Heart left ventricle (tissue), 16 donors: ENCODE measurements around the gene PNLIPRP2. TPM values are rescaled to one million over a fixed set of nuclear protein-coding genes. Genes with fewer than 3 reads are reported as not detected.

Source experiments
- ATAC-seq, 4 donors: fragments of 200-7000 bp; cut with Tn5 transposase; one replicate each; pipeline ENCODE4 v1.9.1; 2020 to 2022; ENCODE audit warnings: moderate library complexity in 4 of 4, mild to moderate bottlenecking in 3 of 4, moderate number of reproducible peaks in 1 of 4
- DNase-seq, 5 donors: peaks; one replicate each; pipeline ENCODE4 v3.0.0-alpha.2; 2020
- H3K27ac ChIP-seq, 12 donors: fragments of 200-600 bp; sonication (generic) in 4 of 12; one replicate each; pipeline versions ENCODE4 v1.5.0 to v1.8.0; 2016 to 2022; ENCODE audit warnings: mild to moderate bottlenecking in 2 of 12
- H3K27me3 ChIP-seq, 9 donors: fragments of 200-600 bp; sonication (generic) in 2 of 9; one replicate each; pipeline versions ENCODE4 v1.5.1 to v1.8.0; 2016 to 2022; ENCODE audit warnings: mild to moderate bottlenecking in 3 of 9
- H3K36me3 ChIP-seq, 9 donors: fragments of 200-600 bp; sonication (generic) in 2 of 9; one replicate each; pipeline versions ENCODE4 v1.5.0 to v1.8.0; 2018 to 2022; ENCODE audit warnings: mild to moderate bottlenecking in 2 of 9
- H3K4me1 ChIP-seq, 12 donors: fragments of 200-600 bp; sonication (generic) in 4 of 12; one replicate each; pipeline versions ENCODE4 v1.5.0 to v1.8.0; 2016 to 2022; ENCODE audit warnings: mild to moderate bottlenecking in 3 of 12
- H3K4me3 ChIP-seq, 12 donors: fragments of 200-600 bp; sonication (generic) in 4 of 12; one replicate each; pipeline versions ENCODE4 v1.5.0 to v1.8.0; 2017 to 2022; ENCODE audit warnings: mild to moderate bottlenecking in 9 of 12, moderate library complexity in 4 of 12
- H3K9me3 ChIP-seq, 12 donors: fragments of 200-600 bp; sonication (generic) in 4 of 12; one replicate each; pipeline versions ENCODE4 v1.5.0 to v1.8.0; 2016 to 2022; ENCODE audit warnings: mild to moderate bottlenecking in 1 of 12
- CTCF ChIP-seq, 12 donors: fragments of 200-600 bp; sonication (generic) in 4 of 12; IDR thresholded peaks; one replicate each; pipeline versions ENCODE4 v1.5.0 to v1.8.0; 2018 to 2022; ENCODE audit warnings: antibody characterized with exemption in 12 of 12, mild to moderate bottlenecking in 5 of 12
- POLR2A ChIP-seq, 2 donors: fragments of 450-650 bp; IDR thresholded peaks; one replicate each; pipeline ENCODE4 v1.6.1; 2017; ENCODE audit warnings: antibody characterized with exemption in 2 of 2, mild to moderate bottlenecking in 2 of 2, moderate library complexity in 2 of 2
- WGBS, 4 donors: extraction: QIAGEN DNeasy Blood & Tissue Kit in 2 of 4; methylation state at CpG; one replicate each; pipeline versions ENCODE4 v1.1.5 to v1.1.7; 2013 to 2018; 5-methylcytosine and 5-hydroxymethylcytosine counted together
- intact Hi-C, 10 donors: fragments of 100-400 bp; cut with DNase I; formaldehyde crosslinking; loops; one replicate each; pipeline versions ENCODE4 v1.11.1 to v1.14.2; 2022
- polyA plus RNA-seq, 2 donors: library from polyadenylated mRNA; stranded (reverse); fragments of 200-250 nt; gene quantifications; one replicate each; pipeline ENCODE4 v1.2.3, GENCODE V29; 2013
- total RNA-seq, 9 donors: library from RNA; depleted of rRNA in 2 of 9; stranded (reverse); fragments of >200 nt in 2 of 9; fragmentation: NEBNext Ultra II Directional in 3 of 9; extraction: Animal tissue kit (Norgen Biotek cat#: 25700) in 3 of 9; gene quantifications; one replicate each; pipeline versions ENCODE4 v1.1.0 to v1.2.4, GENCODE V29; 2016 to 2023
- donor health status: ischemic (EF 13 %, LVEDD 7.1; RV severe dilation, severe dysfunction).
- donor health status: healthy with polysubstance abuse.
- donor health status: DM: no; HTN: yes; CAD: no.
- donor health status: DM: no; HTN: no; CAD: no.
- donor health status: ischemic (EF 25% LVEDD 6.9; RV normal size, moderate dysfunction).
- donor health status: ischemic (EF 25% LVEDD 5.7; RV mildly dilated, moderate dysfunction).
- donor health status: healthy.
- donor health status: DM: yes; HTN: yes; CAD: no.
- donor health status: ischemic (EF 35%, LVEDD 5.7; RV mildly dilated, moderate dysfunction).
- donor health status: nonischemic (EF 11% LVEDD 7.7; RV severe dilation, severe dysfunction).
- donor health status: DM: yes; HTN: yes; CAD: no.
- donor health status: PGD.
- donor health status: ischemic (EF 29% LVEDD 5.4; RV normal size, mild dysfunction).
- donor health status: nonischemic (EF 23%, LVEDD 6.1; RV moderate dilation, normal function).

PNLIPRP2 gene
- total and polyA plus RNA-seq, 11 donors: 0.04 to 0.27 TPM; not detected in 9

DNA sequence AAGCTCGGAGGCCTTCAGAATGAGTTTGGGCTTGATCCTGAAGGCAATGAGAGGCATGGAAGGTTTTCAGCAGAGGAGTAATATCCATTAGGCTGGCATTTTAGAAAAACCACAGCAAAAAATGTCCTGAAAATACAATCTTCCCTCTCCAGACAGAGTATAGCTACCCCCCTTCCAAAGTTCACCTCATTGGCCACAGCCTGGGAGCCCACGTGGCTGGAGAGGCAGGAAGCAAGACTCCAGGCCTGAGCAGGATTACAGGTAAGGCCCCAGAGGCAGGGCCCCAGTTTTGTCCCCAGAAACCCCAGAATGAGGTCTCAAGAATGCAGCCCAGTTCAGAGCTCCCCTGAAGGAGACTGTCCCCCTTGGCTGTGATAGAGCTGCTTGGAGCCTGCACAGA is 24.7 kb upstream of the PNLIPRP2 start:
- no peak for ATAC-seq

DNA sequence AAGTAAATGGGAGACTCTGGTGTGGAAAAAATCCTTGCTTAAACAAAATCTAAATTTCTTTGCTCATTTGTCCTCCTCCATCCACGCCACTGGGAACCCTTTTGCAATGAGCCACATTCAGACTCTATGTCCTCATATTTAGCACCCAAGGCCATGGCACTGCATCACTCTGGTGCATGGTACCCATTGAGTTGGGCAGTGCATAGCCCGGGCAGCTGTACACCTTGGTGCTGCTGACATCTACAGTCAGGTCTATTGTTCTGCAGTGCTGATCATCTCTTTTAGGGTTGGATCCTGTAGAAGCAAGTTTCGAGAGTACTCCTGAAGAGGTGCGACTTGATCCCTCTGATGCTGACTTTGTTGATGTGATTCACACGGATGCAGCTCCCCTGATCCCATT is 23.2 kb upstream of the PNLIPRP2 start:
- Histone ChIP-seq H3K27ac (no peak overlapping the region), H3K27me3 (peaks cover 0 to 10% (median 0%) of the 10 kb centered on the region in 9 donors), H3K9me3 (no peaks in the 10 kb centered on the region), H3K36me3 (no peaks in the 10 kb centered on the region), H3K4me1 (no peaks in the 10 kb centered on the region), H3K4me3 (no peak overlapping the region)
- intact Hi-C loops: no loop called here
- WGBS, 4 donors: 80 to 84% (median 83%) methylated on average over 5 of the region's 5 CpGs
- no peak for DNase-seq
- no peak for TF ChIP-seq POLR2A (IDR thresholded peaks at IDR 0.05)
- TF ChIP-seq CTCF (IDR thresholded peaks at IDR 0.05): no peak
- no peak for ATAC-seq

More for the DNA sequence above, 24.7 kb upstream of the PNLIPRP2 start:
- Histone ChIP-seq H3K9me3 (no peaks in the 10 kb centered on the region), H3K4me3 (no peak overlapping the region), H3K27me3 (peaks cover 0 to 5% (median 0%) of the 10 kb centered on the region in 9 donors), H3K36me3 (no peaks in the 10 kb centered on the region), H3K4me1 (no peaks in the 10 kb centered on the region), H3K27ac (no peak overlapping the region)
- no peak for DNase-seq
- WGBS, 4 donors: 73 to 91% (median 78%) methylated on average over 2 of the region's 2 CpGs
- no peak for TF ChIP-seq CTCF (IDR thresholded peaks at IDR 0.05)
- TF ChIP-seq POLR2A (IDR thresholded peaks at IDR 0.05): no peak
- intact Hi-C loops: no loop called here

- no peak for ATAC-seq
- no peaks in the 10 kb centered on the region for H3K36me3 ChIP-seq
- TF ChIP-seq POLR2A (IDR thresholded peaks at IDR 0.05): no peak
- TF ChIP-seq CTCF (IDR thresholded peaks at IDR 0.05): no peak
- H3K4me1 ChIP-seq: no peaks in the 10 kb centered on the region
- peaks cover 0 to 14% (median 0%) of the 10 kb centered on the region in 9 donors for H3K27me3 ChIP-seq
- H3K27ac ChIP-seq: no peak overlapping the region
- H3K4me3 ChIP-seq: no peak overlapping the region
- intact Hi-C loops: no loop called here
- no peak for DNase-seq
- no peaks in the 10 kb centered on the region for H3K9me3 ChIP-seq
Observed at GRCh38 chr10:116598329-116598728, 22.4 kb upstream of the PNLIPRP2 start.

DNA sequence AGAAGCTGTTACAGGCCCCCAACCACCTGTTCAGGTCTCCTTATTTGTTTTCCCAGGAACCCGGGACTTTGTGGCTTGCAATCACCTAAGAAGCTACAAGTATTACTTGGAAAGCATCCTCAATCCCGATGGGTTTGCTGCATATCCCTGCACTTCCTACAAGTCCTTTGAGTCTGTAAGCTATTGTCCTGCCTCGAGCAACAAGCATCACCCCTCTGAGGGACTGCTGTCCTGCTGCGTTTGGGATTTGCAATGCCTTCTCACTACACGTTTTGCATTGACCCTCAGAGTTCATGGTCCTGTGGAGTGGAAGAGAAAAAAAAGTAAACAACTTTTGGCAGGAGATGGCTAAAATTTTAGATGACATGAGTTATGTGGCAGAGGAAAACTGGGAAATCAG is 20.8 kb upstream of the PNLIPRP2 start:
- Histone ChIP-seq H3K4me3 (no peak overlapping the region), H3K9me3 (no peaks in the 10 kb centered on the region), H3K27me3 (peaks cover 0 to 14% (median 0%) of the 10 kb centered on the region in 9 donors), H3K36me3 (no peaks in the 10 kb centered on the region), H3K27ac (no peak overlapping the region), H3K4me1 (no peaks in the 10 kb centered on the region)
- 40 to 61% (median 46%) methylated on average over 5 of the region's 5 CpGs for WGBS, 4 donors
- no peak for TF ChIP-seq POLR2A (IDR thresholded peaks at IDR 0.05)
- intact Hi-C loops: no loop called here
- DNase-seq (no peak), ATAC-seq (no peak)

DNA sequence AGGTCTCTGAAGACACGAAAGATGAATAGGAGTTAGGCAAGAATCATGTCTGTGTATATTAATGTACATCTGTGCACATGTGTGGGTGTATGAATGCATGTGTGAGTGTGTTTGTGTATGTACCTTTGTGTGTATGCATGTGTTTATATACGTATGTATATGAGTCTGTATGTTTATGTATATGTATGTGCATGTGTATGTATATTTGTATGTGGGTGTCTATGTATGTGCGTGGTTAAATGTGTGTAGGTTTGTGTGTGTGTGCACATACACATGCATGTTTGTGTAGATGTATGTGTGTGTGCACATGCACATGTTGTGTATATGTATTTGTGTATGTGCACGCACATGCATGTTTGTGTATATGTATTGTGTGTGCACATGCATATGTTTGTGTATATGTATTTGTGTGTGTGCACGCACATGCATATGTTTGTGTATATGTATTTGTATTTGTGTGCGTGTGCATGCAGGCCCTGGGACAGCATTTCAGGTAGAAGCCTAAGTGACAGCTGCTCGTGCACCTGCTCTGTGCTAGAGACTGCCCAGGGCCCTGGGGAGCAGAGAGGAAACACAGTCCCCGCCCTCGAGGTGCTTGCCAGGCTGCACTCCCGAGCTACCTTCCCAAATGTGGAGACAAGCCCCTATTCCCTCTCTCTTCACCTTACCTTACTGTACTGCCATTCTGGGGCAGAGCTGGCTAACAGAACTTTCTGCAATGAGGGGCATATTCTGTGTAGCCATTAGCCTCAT is 17.9 kb upstream of the PNLIPRP2 start:
- Histone ChIP-seq H3K9me3 (no peaks in the 10 kb centered on the region), H3K27me3 (peaks cover 0 to 10% (median 0%) of the 10 kb centered on the region in 9 donors), H3K27ac (no peak overlapping the region), H3K4me3 (no peak overlapping the region), H3K36me3 (no peaks in the 10 kb centered on the region), H3K4me1 (no peaks in the 10 kb centered on the region)
- TF ChIP-seq CTCF (IDR thresholded peaks at IDR 0.05): no peak
- no peak for TF ChIP-seq POLR2A (IDR thresholded peaks at IDR 0.05)
- WGBS, 4 donors: 76 to 84% (median 83%) methylated on average over 10 of the region's 10 CpGs
- intact Hi-C loops: no loop called here
- DNase-seq (no peak), ATAC-seq (no peak)
